Activated CD4-positive, alpha-beta T cell treated with anti-CD3 and anti-CD28 coated beads, Interleukin-2, amount 50 U/mL, for 16 hours (primary cell): ENCODE measurements around the gene TFEB.

Source experiments
- DNase-seq: peaks from one replicate; pipeline ENCODE4 v3.0.0-alpha.2; 2020

TFEB gene

GRCh38 chr6:41704656-41705310 is 30.6 kb downstream of the TFEB start:
- DNase-seq, result no peak

- no peak for DNase-seq
Measured at GRCh38 chr6:41704028-41704427, 31.4 kb downstream of the TFEB start.

- DNase-seq, result no peak
Measured at GRCh38 chr6:41702771-41703494, 32.5 kb downstream of the TFEB start.

GRCh38 chr6:41702089-41702745 is 33.2 kb downstream of the TFEB start:
- DNase-seq, result no peak

GRCh38 chr6:41700463-41701347 is 34.7 kb downstream of the TFEB start:
- no peak for DNase-seq

- no peak for DNase-seq
Measured at GRCh38 chr6:41699063-41699462, 36.3 kb downstream of the TFEB start.

GRCh38 chr6:41697861-41698781 is 37.3 kb downstream of the TFEB start:
- no peak for DNase-seq

- DNase-seq, result no peak
Measured at GRCh38 chr6:41696788-41697187, 38.6 kb downstream of the TFEB start.

- no peak for DNase-seq
Measured at GRCh38 chr6:41695825-41696224, 39.6 kb downstream of the TFEB start.

GRCh38 chr6:41694815-41695526 is 40.4 kb downstream of the TFEB start:
- no peak for DNase-seq

- DNase-seq, result no peak
Measured at GRCh38 chr6:41693281-41694240, 41.8 kb downstream of the TFEB start.

GRCh38 chr6:41692730-41693129 is 42.7 kb downstream of the TFEB start:
- DNase-seq, result no peak

- no peak for DNase-seq
Measured at GRCh38 chr6:41692080-41692675, 43.2 kb downstream of the TFEB start.

- DNase-seq, result no peak
Measured at GRCh38 chr6:41691426-41692079, 43.9 kb downstream of the TFEB start.

- no peak for DNase-seq
Measured at GRCh38 chr6:41690541-41691330, 44.7 kb downstream of the TFEB start.

- no peak for DNase-seq
Measured at GRCh38 chr6:41689171-41690008, 46.0 kb downstream of the TFEB start.

- DNase-seq, result no peak
Measured at GRCh38 chr6:41688256-41688965, 47.0 kb downstream of the TFEB start.
